Brain pericyte (primary cell): ENCODE measurements around the gene OLFM1.

Experiments used
- DNase-seq: peaks from one replicate; pipeline ENCODE4 v3.0.0-alpha.2; 2012; ENCODE audit warnings: low read depth, low spot score

The OLFM1 gene

DNA sequence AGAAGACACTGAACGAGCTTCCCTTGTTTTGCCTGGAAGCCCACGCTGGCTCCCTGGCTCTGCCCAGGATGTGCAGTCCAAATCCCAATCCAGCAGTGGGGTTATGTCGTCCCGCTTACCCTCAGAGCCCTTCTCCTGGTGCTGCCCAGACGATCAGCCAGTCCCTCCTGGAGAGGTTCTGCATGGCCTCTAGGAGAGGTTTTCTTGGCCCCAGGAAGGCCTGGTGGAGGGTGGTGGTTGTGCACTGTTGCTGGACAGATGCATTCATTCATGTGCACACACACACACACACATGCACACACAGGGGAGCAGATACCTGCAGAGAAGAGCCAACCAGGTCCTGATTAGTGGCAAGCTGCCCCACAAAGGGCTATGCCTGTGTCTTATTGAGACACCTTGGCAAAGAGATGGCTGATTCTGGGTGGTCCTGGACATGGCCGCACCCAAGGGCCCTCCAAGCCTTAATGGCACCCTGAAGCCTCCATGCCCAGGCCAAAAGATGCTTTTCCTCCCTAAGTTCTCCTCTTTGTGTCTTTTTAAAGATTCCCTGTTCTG is 10.5 kb upstream of the OLFM1 start:
- DNase-seq = no peak

DNA sequence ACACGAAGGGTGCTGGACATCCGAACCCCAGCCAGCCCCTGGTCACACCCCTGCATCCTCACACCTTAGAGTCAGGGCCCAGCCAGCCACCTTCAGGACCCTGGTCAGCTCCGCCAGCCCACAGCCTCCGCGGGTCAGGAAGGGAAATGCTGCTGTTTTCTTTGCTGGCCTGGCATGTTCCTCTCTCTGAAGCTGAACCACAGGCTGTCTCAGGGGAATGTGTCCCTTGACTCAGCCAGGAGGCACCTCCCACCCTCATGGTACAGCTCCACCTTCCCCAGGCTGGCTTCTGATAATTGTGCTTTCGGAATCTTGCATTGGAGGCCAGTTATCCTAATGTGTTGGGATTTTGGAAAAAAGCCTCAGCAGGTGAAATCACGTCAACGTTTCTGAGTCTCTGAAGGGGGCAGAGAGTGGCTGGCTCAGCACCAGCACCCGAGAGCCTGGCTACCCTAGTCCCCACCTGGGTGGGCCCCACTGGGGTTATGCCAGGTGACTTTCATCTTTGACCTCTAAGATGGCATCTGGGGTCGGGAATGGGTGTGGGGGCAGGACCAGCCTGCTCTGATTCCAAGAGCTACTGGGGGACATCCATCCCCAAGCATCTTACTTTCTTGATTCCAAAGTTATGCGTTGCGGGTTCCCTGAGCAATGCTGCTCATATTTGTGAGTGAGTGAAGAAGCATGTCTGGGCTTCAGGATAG is 9.8 kb upstream of the OLFM1 start:
- DNase-seq = no peak

- DNase-seq = no peak
Observed at GRCh38 chr9:135078361-135078821, 9.1 kb upstream of the OLFM1 start.

DNA sequence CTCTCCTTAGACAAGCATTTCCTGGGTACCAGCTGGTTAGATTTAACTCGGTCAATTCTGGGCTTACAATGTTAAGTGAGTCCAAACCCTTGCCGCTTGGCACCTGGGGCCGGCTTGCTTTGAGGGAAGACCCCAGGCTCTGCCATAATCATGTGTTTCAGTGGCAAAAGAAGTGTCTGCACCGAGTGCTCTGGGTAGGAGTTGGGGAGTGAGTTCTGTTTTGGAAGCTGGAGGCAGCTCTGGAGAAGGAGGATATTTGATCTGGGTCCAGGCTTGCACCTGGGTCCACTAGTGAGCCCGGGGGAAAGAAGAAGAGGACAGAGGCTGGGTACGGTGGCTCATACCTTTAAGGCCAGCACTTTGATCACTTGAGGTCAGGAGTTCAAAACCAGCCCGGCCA is 8.4 kb upstream of the OLFM1 start:
- DNase-seq = no peak

DNA sequence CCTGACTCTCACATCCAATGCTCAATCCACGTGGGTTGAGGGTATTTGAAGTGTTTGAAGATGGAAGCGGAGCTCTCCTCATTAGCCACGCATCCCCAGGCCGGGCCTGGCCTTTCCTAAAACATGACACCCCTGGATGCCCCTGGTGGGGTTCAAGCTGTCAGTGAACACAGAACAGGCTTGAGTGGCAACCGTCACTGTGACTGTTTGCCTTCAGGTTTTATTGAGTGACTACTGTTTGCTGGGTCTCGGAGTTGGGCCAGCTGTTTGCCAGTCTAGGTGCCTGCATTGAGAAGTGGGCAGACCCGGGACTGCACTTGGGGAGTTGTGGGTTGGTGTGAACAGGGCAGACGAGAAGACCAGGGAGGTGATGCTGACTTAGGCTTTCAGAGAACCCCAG is 7.8 kb upstream of the OLFM1 start:
- DNase-seq = no peak

- DNase-seq = no peak
Observed at GRCh38 chr9:135080286-135081263, 6.9 kb upstream of the OLFM1 start.

- DNase-seq = no peak
Observed at GRCh38 chr9:135081264-135081660, 6.2 kb upstream of the OLFM1 start.

GRCh38 chr9:135081731-135082130 is 5.7 kb upstream of the OLFM1 start:
- DNase-seq = no peak

- DNase-seq = no peak
Observed at GRCh38 chr9:135082536-135082935, 4.9 kb upstream of the OLFM1 start.

DNA sequence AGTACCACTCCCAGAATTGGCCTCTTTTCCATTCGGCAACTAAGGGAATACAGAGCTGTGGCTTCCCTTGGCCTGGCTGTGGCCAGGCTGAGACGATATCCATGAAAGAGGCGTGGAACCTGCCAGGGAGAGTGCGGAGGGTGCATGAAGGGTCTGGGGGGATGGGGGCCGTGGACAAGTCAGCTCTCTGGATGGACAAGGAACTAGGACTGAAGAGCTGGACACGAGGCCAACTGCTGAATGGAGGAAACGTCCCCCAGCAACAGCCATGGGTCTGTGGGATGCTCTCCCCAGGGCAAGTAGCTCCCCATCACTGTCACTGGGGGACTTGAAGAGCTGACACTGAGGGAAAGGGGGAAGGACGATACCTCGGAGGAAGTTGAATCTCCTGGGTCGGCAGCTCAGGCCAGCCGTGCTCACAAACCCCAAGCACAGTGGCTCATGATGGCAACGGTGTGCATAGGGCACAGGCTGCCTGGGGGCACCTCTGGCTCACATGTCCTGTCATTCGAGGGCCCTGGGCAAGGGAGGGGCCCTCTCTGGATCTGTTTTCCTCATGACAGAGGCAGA is 4.1 kb upstream of the OLFM1 start:
- no peak for DNase-seq

DNA sequence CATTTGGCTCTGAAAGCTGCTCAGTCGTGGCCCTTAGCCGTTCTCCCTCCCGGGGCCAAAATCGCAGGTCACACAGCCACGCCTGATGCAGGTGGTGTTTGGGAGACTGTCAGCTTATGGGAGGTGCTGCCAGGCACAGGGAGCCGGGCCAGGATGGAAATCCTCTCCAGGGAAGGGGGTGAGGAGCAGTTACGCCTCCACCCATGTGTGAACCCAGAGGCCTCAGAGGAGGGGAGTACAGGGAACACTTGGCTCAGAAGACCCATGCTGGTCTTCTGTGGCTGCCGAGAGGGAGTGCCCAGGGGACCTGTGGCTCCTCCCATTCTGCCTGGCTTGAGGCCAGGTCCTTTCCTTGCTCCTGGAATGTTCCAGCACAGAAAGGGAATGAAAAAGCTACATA is 3.6 kb upstream of the OLFM1 start:
- no peak for DNase-seq

GRCh38 chr9:135084262-135084661 is 3.2 kb upstream of the OLFM1 start:
- no peak for DNase-seq

DNA sequence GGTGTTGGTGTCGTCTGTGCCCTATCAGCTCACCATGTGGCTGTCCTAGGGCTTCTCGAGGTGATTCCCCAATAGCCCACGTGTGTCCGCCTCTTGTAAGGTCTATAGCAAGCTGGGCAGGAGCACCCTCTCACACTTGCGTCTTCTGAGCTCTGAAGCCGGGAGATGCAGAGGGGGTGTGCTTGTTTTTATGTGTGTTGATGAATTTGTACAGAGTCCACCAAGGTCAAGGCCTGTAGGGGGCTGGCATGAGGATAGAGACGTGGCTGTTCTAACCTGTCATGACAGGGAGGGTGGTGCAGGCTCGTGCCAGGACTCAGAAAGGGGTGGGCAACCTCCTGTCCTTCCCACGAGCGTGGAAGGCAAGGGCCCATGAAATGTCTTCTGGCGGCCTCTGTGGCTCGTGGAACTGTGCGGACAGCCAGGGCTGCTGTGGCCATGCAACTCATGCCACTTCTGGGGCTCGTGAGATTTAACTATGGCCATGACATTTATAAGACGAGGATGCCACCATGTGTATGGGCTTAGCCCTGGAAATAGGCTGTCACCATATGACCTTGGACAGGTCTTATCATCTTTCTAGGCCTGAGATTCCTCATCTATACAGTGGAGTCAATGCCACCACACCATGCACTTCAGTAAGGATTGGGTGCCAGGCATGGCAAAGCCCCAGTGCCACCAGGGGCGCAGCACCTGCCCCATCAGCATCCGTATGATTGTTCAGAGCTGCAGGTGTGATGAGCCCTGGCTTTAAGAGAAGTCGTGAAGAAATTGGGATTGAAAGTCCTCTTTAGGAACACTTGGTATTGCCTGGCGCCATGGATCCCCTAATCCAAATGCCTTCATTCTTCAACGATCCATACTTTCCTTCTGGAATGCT is 2.3 kb upstream of the OLFM1 start:
- DNase-seq = no peak

GRCh38 chr9:135085830-135086546 is 1.5 kb upstream of the OLFM1 start:
- DNase-seq = no peak

DNA sequence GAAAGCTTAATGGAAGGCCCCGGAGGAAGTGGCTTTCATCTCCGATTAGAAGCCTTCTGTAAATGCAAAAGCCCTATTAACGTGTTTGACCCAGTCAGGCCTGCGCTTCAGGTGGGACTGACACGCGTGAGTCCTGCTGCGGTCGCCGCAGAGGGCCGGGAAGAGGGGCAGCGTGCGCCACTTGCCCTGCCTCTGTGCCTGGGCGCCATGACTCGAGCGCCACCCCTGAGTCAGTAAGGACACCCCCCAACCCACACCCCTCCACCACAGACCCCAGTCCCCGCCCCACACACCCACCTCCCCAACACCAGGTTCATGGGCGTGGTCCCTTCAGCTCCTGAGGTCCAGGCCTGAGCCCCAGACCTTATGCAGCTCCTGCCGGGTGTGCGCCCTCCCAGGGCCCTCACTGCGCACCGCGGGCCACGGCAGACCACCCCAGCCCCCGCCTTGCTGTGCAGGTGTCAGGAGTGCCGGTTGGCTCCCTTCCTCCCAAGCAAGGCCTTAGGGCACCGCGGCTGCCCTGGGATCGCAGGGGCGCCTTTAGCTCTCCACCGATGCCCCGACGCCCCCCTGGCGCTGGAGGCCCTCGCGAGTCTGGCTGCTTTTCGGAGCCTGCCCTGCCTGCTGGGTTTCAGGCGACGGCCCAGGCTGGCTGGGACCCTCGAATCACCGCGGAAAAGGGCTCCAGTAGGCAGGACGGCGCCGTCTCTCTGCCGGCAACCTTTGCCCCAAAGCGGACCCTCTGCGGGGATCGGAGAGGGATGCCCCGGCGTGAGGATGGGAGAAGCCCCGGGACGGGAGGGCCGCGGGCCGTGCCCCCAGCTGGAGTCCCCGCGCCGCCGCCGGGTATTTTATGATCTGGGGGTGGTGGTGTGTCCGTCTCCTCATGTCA is 625 bp upstream of the OLFM1 start:
- no peak for DNase-seq

- DNase-seq = no peak
Observed at GRCh38 chr9:135087899-135088347, 455 bp downstream of the OLFM1 start.

- DNase-seq = no peak
Observed at GRCh38 chr9:135088348-135088978, 995 bp downstream of the OLFM1 start.

GRCh38 chr9:135088979-135089847 is 1.7 kb downstream of the OLFM1 start:
- no peak for DNase-seq
